Fibroblast of upper back skin (primary cell): ENCODE measurements around the gene DNAJC22.

ENCODE experiments used
- DNase-seq: peaks from one replicate; pipeline ENCODE4 v3.0.0-alpha.2; 2013

Gene DNAJC22

GRCh38 chr12:49345051-49345824 lies 1.4 kb upstream of the DNAJC22 start:
- DNase-seq, result no peak

GRCh38 chr12:49345825-49346658 lies 646 bp upstream of the DNAJC22 start:
- no peak for DNase-seq

GRCh38 chr12:49347311-49348193 lies 864 bp downstream of the DNAJC22 start:
- peak; percentile 82 for DNase-seq

- no peak for DNase-seq
Observed at GRCh38 chr12:49348781-49349180, 2.1 kb downstream of the DNAJC22 start.

GRCh38 chr12:49349266-49349665 lies 2.6 kb downstream of the DNAJC22 start:
- DNase-seq, result no peak

DNA sequence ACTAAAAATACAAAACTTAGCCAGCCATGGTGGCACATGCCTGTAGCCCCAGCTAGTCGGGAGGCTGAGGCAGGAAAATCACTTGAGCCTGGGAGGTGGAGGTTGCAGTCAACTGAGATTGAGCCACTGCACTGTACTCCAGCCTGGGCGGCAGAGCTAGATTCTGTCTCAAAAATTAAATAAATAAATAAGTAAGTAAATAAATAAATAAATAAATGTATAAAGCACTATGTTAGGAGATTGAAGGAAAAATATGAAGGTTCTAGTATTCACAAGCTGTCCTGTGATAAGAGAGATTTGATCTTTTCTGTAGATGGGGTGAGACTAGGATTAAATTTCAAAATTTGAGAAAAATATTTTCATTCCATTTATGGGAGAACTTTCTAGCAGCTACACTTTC lies 5.7 kb downstream of the DNAJC22 start:
- DNase-seq, result no peak

DNA sequence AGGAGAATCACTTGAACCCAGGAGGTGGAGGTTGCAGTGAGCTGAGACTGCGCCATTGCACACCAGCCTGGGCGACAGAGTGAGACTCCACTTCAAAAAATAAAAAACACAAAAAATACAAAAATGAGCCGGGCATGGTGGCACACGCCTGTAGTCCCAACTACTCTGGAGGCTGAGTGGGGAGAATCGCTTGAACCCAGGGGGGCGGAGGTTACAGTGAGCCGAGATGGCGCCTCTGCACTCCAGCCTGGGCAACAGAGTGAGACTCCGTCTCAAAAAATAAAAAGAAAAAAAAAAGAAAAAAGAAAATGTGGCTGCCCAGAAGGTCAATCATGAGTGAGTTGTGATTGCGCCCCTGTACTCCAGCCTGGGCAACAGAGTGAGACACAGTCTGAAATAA lies 9.2 kb downstream of the DNAJC22 start:
- no peak for DNase-seq

DNA sequence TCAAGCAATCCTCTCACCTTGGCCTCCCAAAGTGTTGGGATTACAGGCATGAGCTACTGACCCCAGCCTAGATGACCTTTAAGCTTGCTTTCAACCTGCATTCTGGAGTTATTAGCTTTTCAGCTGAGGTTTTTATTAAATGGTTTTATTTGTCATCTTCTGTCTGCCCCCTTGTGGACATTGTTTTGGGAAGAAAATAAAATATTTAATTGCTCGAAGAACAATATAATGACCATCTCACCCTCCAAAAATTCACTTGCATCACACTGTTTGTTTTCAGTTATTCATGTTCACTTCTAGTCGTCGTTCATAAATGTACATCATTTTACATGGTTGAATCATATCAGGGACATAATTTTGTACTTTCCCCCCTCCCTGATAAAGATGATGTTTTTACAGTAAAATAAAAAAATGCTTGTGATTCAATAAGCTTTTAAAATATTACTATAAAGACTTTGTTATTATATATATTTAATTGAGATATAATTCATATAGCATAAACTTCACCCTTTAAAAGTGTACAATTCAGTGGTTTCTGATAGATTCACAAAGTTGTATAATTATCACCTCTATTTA lies 10.5 kb downstream of the DNAJC22 start:
- peak; percentile 61 for DNase-seq

GRCh38 chr12:49358483-49359141 lies 11.9 kb downstream of the DNAJC22 start:
- peak; percentile 64 for DNase-seq

DNA sequence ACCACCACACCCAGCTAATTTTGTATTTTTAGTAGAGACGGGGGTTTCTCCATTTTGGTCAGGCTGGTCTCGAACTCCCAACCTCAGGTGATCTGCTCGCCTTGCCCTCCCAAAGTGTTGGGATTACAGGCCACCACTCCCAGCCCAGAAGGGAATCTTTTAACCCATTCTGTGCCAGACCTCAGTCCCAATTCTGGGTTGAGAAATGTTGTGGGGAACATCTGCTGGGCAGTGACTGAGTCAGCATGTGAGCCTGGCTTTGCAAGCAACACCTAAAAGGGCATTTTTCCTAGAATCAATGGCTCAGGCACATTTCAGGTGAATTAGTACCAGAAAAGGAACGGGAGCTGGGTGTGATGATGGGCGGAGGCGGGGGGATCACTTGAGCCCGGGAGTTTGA lies 13.0 kb downstream of the DNAJC22 start:
- DNase-seq, result no peak

- no peak for DNase-seq
Observed at GRCh38 chr12:49362077-49362476, 15.4 kb downstream of the DNAJC22 start.

- DNase-seq, result peak; percentile 71
Observed at GRCh38 chr12:49364989-49365388, 18.3 kb downstream of the DNAJC22 start.

GRCh38 chr12:49365542-49365941 lies 18.9 kb downstream of the DNAJC22 start:
- DNase-seq, result peak; percentile 80

- no peak for DNase-seq
Observed at GRCh38 chr12:49366096-49366651, 19.5 kb downstream of the DNAJC22 start.

DNA sequence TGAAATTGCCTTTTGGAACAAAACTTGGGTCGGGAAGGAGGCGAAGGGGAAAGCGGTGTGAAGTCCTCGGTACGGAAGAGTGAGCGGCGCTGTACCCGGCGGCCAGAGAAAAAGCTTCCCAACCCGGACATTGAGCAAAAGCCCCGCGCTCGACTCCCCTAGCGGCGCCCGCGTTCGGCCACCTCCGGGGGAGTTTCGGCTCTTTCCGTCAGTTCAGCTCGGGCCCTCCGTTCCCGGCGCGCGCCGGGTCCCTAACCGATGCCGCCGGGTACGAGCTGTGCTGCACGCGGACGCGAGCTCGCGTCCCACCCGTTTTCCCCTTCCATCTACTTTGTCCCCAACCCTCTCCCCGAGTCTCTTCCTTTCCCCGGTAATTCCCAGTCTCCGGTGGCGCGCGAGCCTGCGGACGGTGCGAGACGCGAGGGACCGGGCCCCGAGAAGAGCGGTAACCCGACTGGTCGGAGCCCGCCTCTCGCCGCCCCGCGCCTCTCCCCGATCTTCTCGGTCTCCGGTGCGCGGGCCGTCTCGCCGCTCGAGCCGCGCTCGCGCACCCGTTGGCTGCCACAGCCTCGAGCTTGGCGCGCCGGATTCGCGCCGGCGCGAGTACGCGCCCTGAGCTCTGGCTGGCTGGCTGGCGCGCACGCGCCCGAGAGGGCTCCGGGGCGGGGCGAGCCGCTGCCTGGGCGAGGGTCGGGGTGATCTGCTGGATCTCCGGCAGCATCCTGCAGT lies 20.1 kb downstream of the DNAJC22 start:
- peak; percentile 95 for DNase-seq

DNA sequence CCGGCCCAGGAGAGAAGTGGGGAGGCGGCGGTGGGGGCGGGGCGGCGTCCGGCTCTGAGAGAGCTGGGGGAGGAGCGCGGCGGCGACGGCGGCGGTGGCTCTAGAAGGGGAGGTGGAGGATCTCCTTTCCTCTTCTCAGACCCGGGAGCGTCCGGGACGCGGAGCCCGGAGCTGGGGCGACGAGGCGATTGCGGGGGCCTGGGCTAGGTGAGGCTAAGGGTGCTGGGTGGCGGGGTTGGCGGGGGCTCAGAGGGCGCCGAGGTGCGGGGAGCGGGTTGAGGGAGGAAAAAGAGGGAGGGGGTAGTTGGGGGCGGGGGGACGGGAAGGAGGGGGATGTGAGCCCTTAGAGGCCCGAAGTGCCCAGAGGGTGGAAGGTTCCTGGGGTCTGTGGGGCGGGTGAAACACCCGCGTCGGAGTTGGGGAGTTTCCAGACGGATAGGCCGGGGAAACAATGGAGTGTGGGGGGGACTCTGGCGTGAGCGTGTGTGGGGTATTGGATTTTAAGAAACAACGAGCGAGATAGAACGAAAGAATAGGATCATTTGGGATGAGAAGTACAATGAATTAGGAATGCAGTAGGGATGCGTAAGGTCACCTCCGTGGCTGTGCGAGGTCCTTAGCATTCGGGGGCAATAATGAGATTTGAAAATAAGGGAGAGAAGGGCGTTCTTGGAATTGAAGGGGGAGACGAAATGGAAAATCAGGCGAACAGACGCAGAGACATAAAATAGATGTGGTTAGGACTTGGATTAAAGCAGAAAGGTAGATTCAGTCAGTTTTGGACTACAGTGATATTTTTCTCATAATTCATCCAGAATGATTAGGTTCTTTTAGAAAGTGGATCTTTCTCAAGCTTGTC lies 20.9 kb downstream of the DNAJC22 start, which contains the start of gene SPATS2:
Gene SPATS2, plus strand, starts transcription at position 82 of the 859 bp plus-strand sequence. CDS start 93,551 bp downstream, outside the sequence.
- DNase-seq, result no peak

DNA sequence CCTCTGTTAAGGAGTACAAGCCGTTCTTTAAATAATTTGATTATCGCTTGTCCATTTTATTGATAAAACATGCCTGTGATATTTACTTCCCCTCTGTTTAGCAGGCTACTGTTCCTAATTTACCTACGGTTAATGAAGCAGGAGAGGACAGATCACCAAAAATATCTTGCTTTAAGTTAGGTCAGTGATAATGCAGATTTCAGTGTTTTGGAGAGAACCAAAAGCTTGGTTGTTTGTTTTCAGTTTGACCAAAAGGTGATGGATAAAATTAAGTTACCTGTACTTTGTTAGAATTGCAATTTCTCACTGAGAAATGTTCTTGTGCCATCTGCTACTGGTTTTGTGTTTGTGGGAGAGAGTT lies 21.5 kb downstream of the DNAJC22 start:
- no peak for DNase-seq

- peak; percentile 36 for DNase-seq
Observed at GRCh38 chr12:49369411-49370145, 22.9 kb downstream of the DNAJC22 start.

GRCh38 chr12:49370539-49370938 lies 23.9 kb downstream of the DNAJC22 start:
- DNase-seq, result no peak
